Ishikawa (cell line): ENCODE data around the gene DCAF7.

Source experiments
- CREB1 ChIP-seq: IDR thresholded peaks from 2 replicates; pipeline ENCODE4 v1.6.1; 2012; ENCODE audit warnings: low read depth
- EP300 ChIP-seq: IDR thresholded peaks from 2 replicates; pipeline ENCODE4 v1.6.1; 2012; ENCODE audit warnings: borderline replicate concordance
- FOXM1 ChIP-seq: IDR thresholded peaks from 2 replicates; pipeline ENCODE4 v1.6.1; 2012; ENCODE audit warnings: low read depth, borderline replicate concordance
- RAD21 ChIP-seq: IDR thresholded peaks from 2 replicates; pipeline ENCODE4 v1.6.1; 2012; ENCODE audit warnings: low read depth
- YY1 ChIP-seq: IDR thresholded peaks from 2 replicates; pipeline ENCODE4 v1.6.1; 2012; ENCODE audit warnings: low read depth

GRCh38 chr17:63515426-63515825, 34.9 kb upstream of the DCAF7 start:
- TF ChIP-seq RAD21, result no peak
- TF ChIP-seq EP300, result no peak
- no peak for TF ChIP-seq FOXM1
- TF ChIP-seq CREB1, result no peak
- no peak for TF ChIP-seq YY1
